A549 (cell line): ENCODE data around the gene BIN1.

Source experiments
- BHLHE40 ChIP-seq: IDR thresholded peaks from 2 replicates; pipeline ENCODE4 v1.6.1; 2012; ENCODE audit warnings: low read depth, low read length, inconsistent platforms
- CTCF ChIP-seq: fragments of >200 bp; sonication (Bioruptor Twin); formaldehyde crosslinking; IDR thresholded peaks from 3 replicates; pipeline ENCODE4 v1.5.1; 2016
- EP300 ChIP-seq, 2 experiments: fragments of >200 bp; sonication (Bioruptor Twin); formaldehyde crosslinking; IDR thresholded peaks; 2 replicates in 1 of 2; 3 replicates in 1 of 2; pipeline ENCODE4 v1.6.1; 2016 to 2017
- KDM1A ChIP-seq: fragments of 200-600 bp; sonication (generic); IDR thresholded peaks from 2 replicates; pipeline ENCODE4 v1.6.1; 2016; ENCODE audit warnings: low read depth, mild to moderate bottlenecking
- KDM5A ChIP-seq: fragments of 200-600 bp; sonication (generic); IDR thresholded peaks from 2 replicates; pipeline ENCODE4 v1.6.1; 2016; ENCODE audit warnings: antibody characterized with exemption, mild to moderate bottlenecking
- MAFK ChIP-seq: fragments of 450-650 bp; IDR thresholded peaks from 2 replicates; pipeline ENCODE4 v1.6.1; 2014; ENCODE audit not compliant: partially characterized antibody
- MYC ChIP-seq: IDR thresholded peaks from 2 replicates; pipeline ENCODE4 v1.6.1; 2012; ENCODE audit warnings: mild to moderate bottlenecking, inconsistent platforms, low read length, improper control_type of control experiment, borderline replicate concordance
- PBX3 ChIP-seq: IDR thresholded peaks from 2 replicates; pipeline ENCODE4 v1.6.1; 2012
- POLR2A ChIP-seq: IDR thresholded peaks from 2 replicates; pipeline ENCODE4 v1.6.1; 2012; ENCODE audit warnings: mild to moderate bottlenecking, low read length
- SMC3 ChIP-seq: fragments of >200 bp; sonication (Bioruptor Twin); formaldehyde crosslinking; IDR thresholded peaks from 3 replicates; pipeline ENCODE4 v1.6.1; 2018; ENCODE audit warnings: inconsistent platforms
- TF ChIP-seq, protein P1 (sequence below): fragments of 250-450 bp; sonication (Bioruptor Pico); IDR thresholded peaks from 2 replicates; pipeline ENCODE4 v1.5.0; 2020; ENCODE audit warnings: low read depth, mild to moderate bottlenecking, moderate library complexity
- TF ChIP-seq, protein P2 (sequence below): fragments of 200-600 bp; sonication (generic); IDR thresholded peaks from 2 replicates; pipeline ENCODE4 v1.6.1; 2016; ENCODE audit warnings: antibody characterized with exemption, mild to moderate bottlenecking, moderate library complexity

GRCh38 chr2:127059559-127059958, 47.4 kb downstream of the BIN1 start:
- no peak for TF ChIP-seq CTCF
- TF ChIP-seq SMC3: no peak
- TF ChIP-seq, protein P1, sequence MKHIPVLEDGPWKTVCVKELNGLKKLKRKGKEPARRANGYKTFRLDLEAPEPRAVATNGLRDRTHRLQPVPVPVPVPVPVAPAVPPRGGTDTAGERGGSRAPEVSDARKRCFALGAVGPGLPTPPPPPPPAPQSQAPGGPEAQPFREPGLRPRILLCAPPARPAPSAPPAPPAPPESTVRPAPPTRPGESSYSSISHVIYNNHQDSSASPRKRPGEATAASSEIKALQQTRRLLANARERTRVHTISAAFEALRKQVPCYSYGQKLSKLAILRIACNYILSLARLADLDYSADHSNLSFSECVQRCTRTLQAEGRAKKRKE (CRISPR knock-in tag): no peak
- TF ChIP-seq POLR2A: no peak
- TF ChIP-seq PBX3: no peak
- TF ChIP-seq KDM5A: no peak
- no peak for TF ChIP-seq MYC
- no peak for TF ChIP-seq BHLHE40
- TF ChIP-seq, protein P2, sequence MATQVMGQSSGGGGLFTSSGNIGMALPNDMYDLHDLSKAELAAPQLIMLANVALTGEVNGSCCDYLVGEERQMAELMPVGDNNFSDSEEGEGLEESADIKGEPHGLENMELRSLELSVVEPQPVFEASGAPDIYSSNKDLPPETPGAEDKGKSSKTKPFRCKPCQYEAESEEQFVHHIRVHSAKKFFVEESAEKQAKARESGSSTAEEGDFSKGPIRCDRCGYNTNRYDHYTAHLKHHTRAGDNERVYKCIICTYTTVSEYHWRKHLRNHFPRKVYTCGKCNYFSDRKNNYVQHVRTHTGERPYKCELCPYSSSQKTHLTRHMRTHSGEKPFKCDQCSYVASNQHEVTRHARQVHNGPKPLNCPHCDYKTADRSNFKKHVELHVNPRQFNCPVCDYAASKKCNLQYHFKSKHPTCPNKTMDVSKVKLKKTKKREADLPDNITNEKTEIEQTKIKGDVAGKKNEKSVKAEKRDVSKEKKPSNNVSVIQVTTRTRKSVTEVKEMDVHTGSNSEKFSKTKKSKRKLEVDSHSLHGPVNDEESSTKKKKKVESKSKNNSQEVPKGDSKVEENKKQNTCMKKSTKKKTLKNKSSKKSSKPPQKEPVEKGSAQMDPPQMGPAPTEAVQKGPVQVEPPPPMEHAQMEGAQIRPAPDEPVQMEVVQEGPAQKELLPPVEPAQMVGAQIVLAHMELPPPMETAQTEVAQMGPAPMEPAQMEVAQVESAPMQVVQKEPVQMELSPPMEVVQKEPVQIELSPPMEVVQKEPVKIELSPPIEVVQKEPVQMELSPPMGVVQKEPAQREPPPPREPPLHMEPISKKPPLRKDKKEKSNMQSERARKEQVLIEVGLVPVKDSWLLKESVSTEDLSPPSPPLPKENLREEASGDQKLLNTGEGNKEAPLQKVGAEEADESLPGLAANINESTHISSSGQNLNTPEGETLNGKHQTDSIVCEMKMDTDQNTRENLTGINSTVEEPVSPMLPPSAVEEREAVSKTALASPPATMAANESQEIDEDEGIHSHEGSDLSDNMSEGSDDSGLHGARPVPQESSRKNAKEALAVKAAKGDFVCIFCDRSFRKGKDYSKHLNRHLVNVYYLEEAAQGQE: no peak
- TF ChIP-seq EP300 (IDR thresholded peaks at IDR 0.05): no peak
- no peak for TF ChIP-seq KDM1A
- no peak for TF ChIP-seq MAFK
